CD1c-positive myeloid dendritic cell (primary cell): ENCODE measurements around the gene CLMN.
A peak's percentile ranks its signal among the peaks of the same experiment; 100 is the strongest.

Experiments used
- DNase-seq: peaks from one replicate; pipeline ENCODE4 v3.0.0-alpha.2; 2016; ENCODE audit errors: extremely low spot score

CLMN gene

DNA sequence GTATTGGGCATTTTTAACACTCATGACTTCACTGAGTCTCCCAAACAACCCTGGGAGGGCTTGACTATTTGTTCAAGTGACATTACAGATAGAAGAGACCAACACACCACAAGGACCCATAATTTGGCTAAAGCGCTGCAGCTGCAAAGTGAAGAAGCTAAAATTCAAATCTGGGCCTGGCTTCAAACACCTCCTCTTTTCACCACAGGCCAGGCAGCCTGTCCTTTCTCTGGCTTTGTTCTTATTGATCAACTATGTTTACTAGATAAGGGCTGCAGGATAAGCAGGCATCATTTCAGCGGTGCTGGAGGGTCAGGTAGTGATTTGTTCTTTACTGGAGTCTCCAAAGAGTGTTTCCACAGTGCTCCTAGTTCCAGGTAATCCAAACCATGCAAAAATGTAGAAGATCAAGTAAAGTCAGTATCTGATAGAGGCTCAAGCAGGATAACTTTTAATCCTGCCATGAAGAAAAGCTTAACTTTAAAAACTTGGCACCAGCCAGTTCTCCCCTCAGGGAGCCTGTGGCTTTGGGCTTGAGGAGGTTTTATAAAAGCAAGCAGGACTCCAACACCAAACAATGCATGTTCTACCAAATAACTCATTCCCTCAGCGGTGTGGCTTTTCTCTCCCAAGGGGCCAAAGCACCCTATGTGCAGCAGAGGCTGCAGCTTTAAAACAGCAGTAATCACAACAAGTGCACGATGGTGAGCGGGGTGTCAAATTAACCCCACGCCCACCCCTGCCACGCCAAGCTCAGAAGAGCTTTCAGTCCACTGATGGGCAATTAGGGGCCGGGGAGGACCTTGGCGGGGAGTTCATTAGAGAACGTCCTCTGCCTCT, 16.8 kb downstream of the CLMN start:
- DNase-seq, result no peak

DNA sequence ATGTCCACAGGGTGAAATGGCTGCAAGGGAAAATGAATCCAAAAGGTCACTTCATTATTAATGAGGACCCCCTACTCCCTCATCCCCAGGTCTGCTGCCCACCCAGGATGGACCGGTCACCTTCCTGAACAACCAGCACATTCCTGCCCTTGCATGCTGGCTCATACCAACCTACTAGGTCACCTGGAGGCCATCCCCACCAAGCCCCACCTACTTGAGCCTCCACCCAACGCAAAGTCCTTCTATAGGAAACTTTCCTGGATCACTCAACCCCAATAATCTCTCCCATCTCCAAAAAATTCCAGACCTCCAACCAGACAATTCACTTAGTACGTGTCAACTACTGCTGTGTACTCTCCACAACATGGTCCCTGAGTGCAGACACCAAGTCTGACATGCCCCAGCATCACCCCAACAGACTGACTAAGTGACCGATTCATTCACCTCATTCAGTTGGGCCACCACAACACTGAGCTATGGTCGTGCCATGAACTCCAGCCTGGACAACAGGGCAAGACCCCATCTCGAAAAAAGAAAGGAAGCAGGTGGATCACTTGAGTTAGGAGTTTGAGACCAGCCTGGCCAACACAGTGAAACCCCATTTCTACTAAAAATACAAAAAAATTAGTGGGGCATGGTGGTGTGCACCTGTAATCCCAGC, 18.1 kb downstream of the CLMN start:
- no peak for DNase-seq

DNA sequence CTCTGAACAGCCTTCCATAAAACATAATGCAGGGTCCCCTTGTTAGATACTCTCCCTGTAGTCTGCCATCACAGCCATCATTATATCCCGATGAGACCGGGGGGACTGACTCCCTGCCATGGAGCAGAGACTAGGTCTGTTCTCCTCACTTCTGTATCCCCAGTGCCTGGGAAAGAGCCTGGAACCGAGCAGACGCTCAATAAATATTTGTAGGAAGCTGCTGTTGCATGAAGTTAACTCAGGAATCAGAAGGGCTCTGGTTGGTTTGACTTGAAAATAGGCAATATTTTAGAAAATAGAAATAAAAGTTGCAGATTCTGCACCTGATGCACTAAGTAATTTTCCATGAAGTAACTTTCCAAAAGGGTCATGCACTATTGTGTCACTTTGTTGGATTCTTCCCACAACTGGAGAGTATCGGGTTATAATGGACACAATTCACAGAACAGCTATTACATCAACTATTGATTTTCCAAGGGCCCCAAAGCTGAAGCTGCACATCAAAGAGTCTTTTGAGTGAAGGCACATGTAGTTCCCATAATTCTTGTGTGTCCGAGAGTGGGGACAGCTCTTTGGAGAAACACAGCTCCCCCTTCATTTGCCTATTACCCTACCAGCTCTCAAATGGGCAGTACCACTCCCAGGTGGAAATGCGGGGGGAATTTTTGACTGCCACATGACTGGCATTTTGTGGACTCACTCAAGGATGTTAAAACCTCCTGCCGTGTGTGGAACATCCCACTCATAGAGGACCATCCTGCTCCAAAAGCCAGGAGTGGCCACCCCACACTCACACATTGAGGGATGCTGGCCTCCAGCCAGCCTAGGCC, 18.8 kb downstream of the CLMN start:
- no peak for DNase-seq

- DNase-seq, result no peak
Measured at GRCh38 chr14:95300002-95300696, 19.6 kb downstream of the CLMN start.

- DNase-seq, result no peak
Measured at GRCh38 chr14:95299271-95299670, 20.4 kb downstream of the CLMN start.

- no peak for DNase-seq
Measured at GRCh38 chr14:95297832-95298231, 21.9 kb downstream of the CLMN start.

- no peak for DNase-seq
Measured at GRCh38 chr14:95296966-95297365, 22.7 kb downstream of the CLMN start.

DNA sequence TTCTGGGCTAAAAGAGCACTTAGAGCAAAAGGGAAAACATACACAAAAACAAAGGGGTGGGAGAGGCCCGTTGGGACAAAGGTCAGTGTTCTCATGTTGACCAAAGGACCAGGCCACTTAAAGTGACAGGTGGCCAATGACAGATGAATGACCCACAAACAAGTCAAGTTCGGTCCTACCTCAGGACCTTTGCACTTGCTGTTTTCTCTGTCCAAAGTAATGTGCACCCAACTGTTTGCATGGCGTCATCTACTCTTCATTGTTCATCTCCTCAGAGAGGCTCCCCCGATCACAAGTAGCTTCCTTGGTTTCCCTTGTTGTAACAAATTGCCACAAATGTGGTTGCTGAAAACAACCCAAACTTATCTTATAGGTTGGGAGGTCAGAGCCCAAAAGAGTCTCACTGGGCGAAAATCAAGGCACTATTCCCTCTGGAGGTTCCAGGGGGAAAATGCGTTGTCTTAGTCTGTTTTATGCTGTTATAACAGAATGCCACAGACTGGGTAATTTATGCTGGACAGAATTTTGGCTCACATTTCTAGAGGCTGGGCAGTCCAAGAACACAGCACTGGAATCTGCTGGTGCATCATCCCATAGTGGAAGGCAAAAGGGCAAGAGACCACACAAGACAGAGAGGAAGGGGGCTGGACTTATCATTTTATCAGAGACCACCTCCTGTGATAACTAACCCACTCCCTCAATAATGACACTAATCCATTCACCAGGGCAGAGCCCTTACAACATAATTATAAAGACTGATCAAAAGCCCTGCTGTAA, 23.9 kb downstream of the CLMN start:
- no peak for DNase-seq

DNA sequence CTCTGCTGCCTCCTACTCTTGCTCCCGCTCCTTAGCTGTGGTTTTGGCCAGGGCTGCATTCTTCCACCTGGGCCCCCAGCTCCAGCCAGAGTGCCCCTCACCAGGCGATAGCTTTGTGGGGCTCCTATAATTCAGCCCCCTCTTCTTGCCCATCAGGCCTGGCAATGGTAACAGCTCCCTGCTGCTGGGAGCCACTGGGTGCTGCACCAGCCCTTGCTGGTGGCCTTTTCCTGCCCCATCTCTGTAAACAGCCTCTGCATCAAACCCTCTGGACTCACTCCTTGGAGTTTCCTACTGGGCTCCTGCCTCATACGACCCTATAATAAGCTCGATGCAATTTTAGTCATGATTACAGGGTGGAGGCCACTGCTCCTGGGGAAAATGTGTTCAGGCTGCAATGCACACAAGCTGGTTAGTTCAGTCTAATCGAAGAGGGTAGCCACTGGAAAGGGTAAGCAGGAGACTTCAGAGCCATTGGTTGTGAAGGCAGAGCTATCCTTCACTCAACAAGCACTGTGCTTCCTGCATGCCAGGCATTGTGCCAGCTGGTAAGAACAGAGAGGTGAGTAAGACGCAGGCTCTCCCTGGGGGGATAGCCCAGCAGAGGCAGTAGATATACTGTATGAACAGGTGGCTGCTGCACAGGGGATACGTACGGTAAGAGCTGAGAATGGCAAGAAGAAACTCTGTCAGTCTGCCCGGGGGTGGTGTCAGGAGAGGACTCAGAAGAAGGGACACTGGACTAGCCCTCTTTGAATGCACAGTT, 24.7 kb downstream of the CLMN start:
- no peak for DNase-seq

DNA sequence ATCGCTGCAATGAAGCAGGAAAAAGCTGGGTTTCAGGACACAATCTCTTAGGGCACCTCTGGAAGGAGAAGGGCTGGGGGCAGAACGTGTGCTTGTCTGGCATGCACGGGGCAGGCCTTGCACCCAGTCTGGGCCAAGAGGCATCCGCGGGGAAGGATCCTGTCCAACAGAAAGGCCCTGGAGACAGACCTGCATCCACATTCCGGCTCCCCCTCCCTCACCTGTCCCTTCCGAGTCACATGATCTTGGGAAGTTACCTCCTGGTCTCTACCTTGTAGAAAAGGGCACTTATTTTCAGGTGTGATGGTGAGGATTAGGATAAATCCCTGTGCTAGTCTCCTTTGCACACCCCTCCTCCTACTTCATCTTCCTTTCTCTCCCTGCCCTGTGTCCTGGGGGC, 25.4 kb downstream of the CLMN start:
- DNase-seq, result no peak

DNA sequence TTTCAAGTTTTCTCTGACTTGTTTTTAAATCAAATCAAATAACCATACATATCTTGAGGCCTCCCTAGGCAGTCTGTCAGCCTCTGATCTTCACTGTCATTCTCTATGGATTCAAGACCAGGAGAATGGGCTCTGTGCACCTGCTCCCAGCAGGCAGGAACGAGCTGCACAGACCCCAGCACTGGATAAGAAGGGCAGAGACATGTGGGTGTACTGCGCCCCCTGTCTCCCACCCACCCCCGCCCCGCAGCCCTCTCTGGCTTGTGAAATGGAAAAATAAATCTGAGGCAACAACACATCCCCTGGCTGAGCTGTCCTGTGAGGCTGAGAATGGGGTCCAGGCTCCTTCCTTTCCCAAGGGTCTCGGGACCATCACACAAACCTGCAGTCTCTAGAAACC, 26.3 kb downstream of the CLMN start:
- no peak for DNase-seq

- no peak for DNase-seq
Measured at GRCh38 chr14:95292660-95293425, 26.9 kb downstream of the CLMN start.

GRCh38 chr14:95291859-95292542, 27.7 kb downstream of the CLMN start:
- peak; percentile 74 for DNase-seq

DNA sequence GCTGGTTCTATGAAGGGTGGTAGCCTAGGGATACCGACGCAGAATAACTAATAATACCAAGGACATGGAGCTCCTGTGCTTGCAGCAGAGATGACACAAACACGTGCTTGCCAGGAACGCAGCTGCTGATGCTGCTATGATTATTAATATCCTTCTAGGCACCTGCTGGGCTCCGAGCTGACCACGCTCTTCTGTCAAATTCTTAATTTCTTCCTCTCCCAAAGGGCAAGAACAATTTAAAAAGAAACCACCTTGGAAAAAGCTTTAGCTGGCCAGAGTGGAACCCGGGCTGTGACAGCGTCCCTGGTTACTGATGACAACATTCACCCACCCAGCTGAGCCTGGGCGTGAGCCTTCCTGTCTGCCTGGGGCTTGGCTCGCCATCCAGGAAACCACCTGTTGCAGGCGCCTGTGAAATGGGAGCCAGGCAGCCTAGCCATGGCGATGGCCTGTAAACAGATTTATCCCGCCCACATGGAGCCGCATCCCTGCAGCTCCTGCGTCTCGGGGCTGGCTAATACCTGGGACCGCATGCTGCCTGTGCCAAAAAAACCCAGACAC, 28.8 kb downstream of the CLMN start:
- peak; percentile 15 for DNase-seq

GRCh38 chr14:95290021-95290420, 29.7 kb downstream of the CLMN start:
- DNase-seq, result no peak

DNA sequence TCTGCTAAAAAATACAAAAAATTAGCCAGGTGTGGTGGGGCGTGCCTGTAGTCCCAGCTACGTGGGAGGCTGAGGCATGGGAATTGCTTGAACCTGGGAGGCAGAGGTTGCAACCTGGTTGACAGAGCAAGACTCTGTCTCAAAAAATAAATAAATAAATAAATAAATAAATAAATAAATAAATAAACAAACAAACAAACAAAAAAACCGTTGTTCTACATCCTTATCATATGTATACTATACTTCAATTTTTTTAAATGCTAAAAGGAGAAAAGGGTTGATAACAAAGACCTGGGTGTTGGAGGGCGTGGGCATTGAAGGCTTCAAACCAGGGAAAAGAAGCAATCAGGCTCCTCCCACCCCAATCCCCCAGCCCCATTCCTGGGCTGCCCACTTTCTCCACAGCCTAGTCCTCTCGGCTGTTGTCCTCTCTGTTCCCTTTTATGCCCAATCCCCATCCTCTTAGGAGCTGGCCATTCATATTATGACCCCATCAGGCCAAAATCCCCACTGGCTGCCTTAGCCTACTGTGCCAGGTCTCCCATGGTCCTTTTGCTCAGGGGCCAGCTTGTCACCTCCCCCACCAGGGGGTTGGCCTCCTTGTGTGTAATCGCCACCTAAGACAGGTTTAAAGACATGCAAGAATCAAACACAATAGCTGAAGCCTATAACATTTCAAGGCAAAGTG, 30.2 kb downstream of the CLMN start:
- DNase-seq, result no peak

DNA sequence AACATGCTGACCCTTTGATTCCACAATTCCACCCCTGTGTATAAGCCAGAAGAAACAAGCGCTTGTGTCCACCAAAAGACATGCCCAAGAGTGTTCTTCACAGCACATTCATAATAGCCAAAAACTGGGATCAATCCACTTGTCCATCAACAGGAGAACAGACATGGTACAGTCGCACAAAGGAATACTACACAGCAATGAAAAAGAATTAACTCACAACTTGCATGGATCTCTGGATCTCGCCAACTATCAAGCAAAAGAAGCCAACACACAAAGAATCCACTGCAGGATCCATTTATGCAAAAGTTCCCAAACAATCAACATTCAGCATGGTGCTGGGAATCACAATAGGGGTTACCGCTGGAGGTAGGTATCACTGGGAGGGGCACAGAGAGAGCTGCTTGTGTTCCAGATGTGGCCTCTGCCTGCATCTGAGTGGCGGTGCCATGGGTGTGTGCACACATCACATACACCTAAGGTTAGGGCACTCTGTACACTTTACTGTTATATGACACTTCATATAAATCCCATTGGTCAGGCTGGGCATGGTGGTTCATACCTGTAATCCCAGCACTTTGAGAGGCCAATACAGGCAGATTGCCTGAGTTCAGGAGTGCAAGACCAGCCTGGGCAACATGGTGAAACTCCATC, 30.9 kb downstream of the CLMN start:
- DNase-seq, result no peak
